Kidney (tissue), 22 donors: ENCODE data around the gene MEPE. TPM values are rescaled to one million over a fixed set of nuclear protein-coding genes. Genes with fewer than 3 reads are reported as not detected.

Experiments
- DNase-seq, 5 donors: peaks; one replicate each; pipeline ENCODE4 v3.0.0-alpha.2; 2013 to 2020
- FAIRE-seq: peaks from 2 replicates; lab custom pipeline; 2012; peaks lifted over from hg19 to GRCh38; lab: Jason Lieb, UNC
- H3K27ac ChIP-seq, 2 donors: one replicate each; pipeline ENCODE4 v1.7.0; 2013; ENCODE audit warnings: low read depth in 2 of 2, low read length in 2 of 2, inconsistent platforms in 1 of 2
- H3K27me3 ChIP-seq: one replicate; pipeline ENCODE4 v1.7.1; 2013; ENCODE audit warnings: low read length, inconsistent platforms; ENCODE audit not compliant: control insufficient read depth, insufficient read depth
- H3K36me3 ChIP-seq, 3 donors: one replicate each; pipeline versions ENCODE4 v1.7.0 to v1.7.1; 2013; ENCODE audit warnings: low read length in 3 of 3, control low read depth in 1 of 3, inconsistent platforms in 1 of 3; ENCODE audit not compliant: insufficient read depth in 3 of 3, control insufficient read depth in 2 of 3
- H3K4me1 ChIP-seq, 3 donors: one replicate each; pipeline versions ENCODE4 v1.7.0 to v1.7.1; 2013; ENCODE audit warnings: low read length in 3 of 3, inconsistent platforms in 1 of 3, low read depth in 1 of 3; ENCODE audit not compliant: control insufficient read depth in 2 of 3, insufficient read depth in 2 of 3
- H3K4me3 ChIP-seq, 3 donors: one replicate each; pipeline versions ENCODE4 v1.7.0 to v1.8.1; 2013; ENCODE audit warnings: low read length in 3 of 3, control low read depth in 1 of 3, inconsistent platforms in 1 of 3
- H3K9ac ChIP-seq, 3 donors: one replicate each; pipeline versions ENCODE4 v1.7.0 to v1.7.1; 2013; ENCODE audit warnings: low read length in 3 of 3, control low read depth in 1 of 3, inconsistent platforms in 1 of 3
- H3K9me3 ChIP-seq, 3 donors: one replicate each; pipeline versions ENCODE4 v1.7.0 to v1.7.1; 2013; ENCODE audit warnings: low read length in 3 of 3, control low read depth in 1 of 3, inconsistent platforms in 1 of 3; ENCODE audit not compliant: control insufficient read depth in 2 of 3, insufficient read depth in 1 of 3
- CTCF ChIP-seq: IDR thresholded peaks from 3 replicates; pipeline ENCODE4 v1.5.1; 2012; ENCODE audit warnings: mild to moderate bottlenecking, moderate library complexity, borderline replicate concordance; ENCODE audit not compliant: insufficient read depth; ENCODE audit errors: extremely low read depth
- intact Hi-C: fragments of 100-400 bp; cut with DNase I; formaldehyde crosslinking; loops from one replicate; pipeline ENCODE4 v1.11.1; 2022
- long read RNA-seq, 10 donors: library from polyadenylated mRNA in 1 of 10; unstranded in 1 of 10; transcript quantifications; one replicate each; pipeline ENCODE4 v2.0.0 and lab custom pipeline, GENCODE V29; 2021 to 2026
- polyA plus RNA-seq: library from polyadenylated mRNA; stranded (reverse); fragments of 350-450 nt; fragmentation: Illumina TruSeq; extraction: RNeasy Lipid Tissue Mini Kit (QIAGEN cat#74804); gene quantifications from one replicate; pipeline ENCODE4 v1.2.3, GENCODE V29; 2014; ENCODE audit warnings: low read depth, low replicate concordance; ENCODE audit not compliant: insufficient read depth
- total RNA-seq: library from RNA; stranded (reverse); fragmentation: NEBNext Ultra II Directional; extraction: Animal tissue kit (Norgen Biotek cat#: 25700); gene quantifications from one replicate; pipeline ENCODE4 v1.2.1, GENCODE V29; 2021
- donor health status: control.
- donor health status: control.
- donor health status: control.
- donor health status: control.
- donor health status: control.
- donor health status: DM: yes; HTN: yes; CAD: no.
- donor health status: Normal renal cell carcinoma (clear cell type).

The MEPE gene, protein sequence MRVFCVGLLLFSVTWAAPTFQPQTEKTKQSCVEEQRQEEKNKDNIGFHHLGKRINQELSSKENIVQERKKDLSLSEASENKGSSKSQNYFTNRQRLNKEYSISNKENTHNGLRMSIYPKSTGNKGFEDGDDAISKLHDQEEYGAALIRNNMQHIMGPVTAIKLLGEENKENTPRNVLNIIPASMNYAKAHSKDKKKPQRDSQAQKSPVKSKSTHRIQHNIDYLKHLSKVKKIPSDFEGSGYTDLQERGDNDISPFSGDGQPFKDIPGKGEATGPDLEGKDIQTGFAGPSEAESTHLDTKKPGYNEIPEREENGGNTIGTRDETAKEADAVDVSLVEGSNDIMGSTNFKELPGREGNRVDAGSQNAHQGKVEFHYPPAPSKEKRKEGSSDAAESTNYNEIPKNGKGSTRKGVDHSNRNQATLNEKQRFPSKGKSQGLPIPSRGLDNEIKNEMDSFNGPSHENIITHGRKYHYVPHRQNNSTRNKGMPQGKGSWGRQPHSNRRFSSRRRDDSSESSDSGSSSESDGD
- total RNA-seq (not detected), polyA plus RNA-seq (not detected)
- long read RNA-seq, donor 1: 0 reads
- long read RNA-seq, donor 2: 0 reads
- long read RNA-seq, donor 3: 0 reads
- long read RNA-seq, donor 4: 0 reads
- long read RNA-seq, donor 5: 0 reads
- long read RNA-seq, donor 6: 0 reads
- long read RNA-seq, donor 7: 0 reads
- long read RNA-seq, donor 8: 0 reads
- long read RNA-seq, donor 9: 0 reads
- long read RNA-seq, donor 10: 0 reads

- no peaks in the 10 kb centered on the region for H3K4me1 ChIP-seq
- DNase-seq: no peak
- H3K4me3 ChIP-seq: no peak within 1 kb of the TSS
- no peaks in the 10 kb centered on the region for H3K36me3 ChIP-seq
- H3K9ac ChIP-seq: no peak within 1 kb of the TSS
- FAIRE-seq: no peak
- H3K27ac ChIP-seq: no peak within 1 kb of the TSS
- no peak for TF ChIP-seq CTCF
- H3K27me3 ChIP-seq: no peaks in the 10 kb centered on the region
- intact Hi-C loops: no loop called here
- H3K9me3 ChIP-seq: no peaks in the 10 kb centered on the region
Observed at GRCh38 chr4:87832669-87833068, at the start of gene MEPE. Gene MEPE (plus strand): TSS chr4:87832969. CDS start chr4:87834715, 1,746 bp downstream.

DNA sequence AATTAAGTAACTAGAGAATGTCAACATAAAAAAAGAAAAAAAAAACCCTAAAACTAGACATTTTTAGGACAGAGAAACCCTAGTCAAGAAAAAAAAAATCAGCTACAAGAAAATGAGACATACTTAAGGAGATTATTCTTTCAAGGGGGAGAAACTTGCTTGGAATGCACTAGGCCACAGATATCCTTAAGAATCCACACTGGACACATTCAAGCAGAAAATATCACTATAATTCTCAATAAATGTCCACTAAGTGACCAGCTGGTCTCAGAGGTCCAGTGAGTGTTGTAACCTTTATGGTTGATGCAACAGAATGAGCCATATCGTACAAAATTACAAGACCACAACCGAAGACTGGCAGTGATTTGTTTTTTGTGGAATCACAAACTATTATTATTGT lies 49.0 kb upstream of the MEPE start:
- Histone ChIP-seq H3K27ac (no peak overlapping the region), H3K9me3 (no peaks in the 10 kb centered on the region), H3K4me1 (no peaks in the 10 kb centered on the region), H3K9ac (no peak overlapping the region), H3K4me3 (no peak overlapping the region), H3K36me3 (no peaks in the 10 kb centered on the region), H3K27me3 (no peaks in the 10 kb centered on the region)
- FAIRE-seq (no peak), DNase-seq (no peak)
- intact Hi-C loops: no loop called here
- TF ChIP-seq CTCF: no peak

GRCh38 chr4:87785731-87786509 lies 46.8 kb upstream of the MEPE start:
- FAIRE-seq (no peak), DNase-seq (peak in 1 of 5 donors; percentile 58)
- H3K27me3 ChIP-seq: no peaks in the 10 kb centered on the region

More at GRCh38 chr4:87785731-87786509, 46.8 kb upstream of the MEPE start:
- TF ChIP-seq CTCF: no peak
- H3K4me3 ChIP-seq: no peak overlapping the region
- intact Hi-C loops: no loop called here
- no peaks in the 10 kb centered on the region for H3K36me3 ChIP-seq
- H3K4me1 ChIP-seq: no peaks in the 10 kb centered on the region
- H3K27ac ChIP-seq: no peak overlapping the region
- no peaks in the 10 kb centered on the region for H3K9me3 ChIP-seq
- no peak overlapping the region for H3K9ac ChIP-seq
